ENCODE measurements around the gene UBP1. TPM values are rescaled to one million over a fixed set of nuclear protein-coding genes. Genes with fewer than 3 reads are reported as not detected.

UBP1 gene
- total RNA-seq, 6 donors from 2014 or later: 60.2 to 81.4 (median 65.8) TPM

GRCh38 chr3:33392144-33392543, 48.1 kb downstream of the UBP1 start:
- H3K27ac ChIP-seq: no peak overlapping the region
- H3K4me3 ChIP-seq: no peak overlapping the region
- 92 to 95% methylated on average over 4 of the region's 4 CpGs for WGBS, 2 donors
- H3K36me3 ChIP-seq: peaks cover 20 to 94% (median 61%) of the 10 kb centered on the region in 4 donors
- no peaks in the 10 kb centered on the region for H3K9me3 ChIP-seq
- H3K27me3 ChIP-seq: no peaks in the 10 kb centered on the region
- ATAC-seq (ENCODE audit: low FRiP score in 2 of 2) (no peak), DNase-seq (no peak)
- TF ChIP-seq EP300 (IDR thresholded peaks at IDR 0.05): no peak
- no peak for TF ChIP-seq POLR2AphosphoS5 (IDR thresholded peaks at IDR 0.05)
- H3K4me1 ChIP-seq: no peaks in the 10 kb centered on the region

- H3K36me3 ChIP-seq: peaks cover 17 to 94% (median 63%) of the 10 kb centered on the region in 4 donors
These were observed 48.8 kb downstream of the UBP1 start for GRCh38 chr3:33391255-33391995.

GRCh38 chr3:33389908-33390307, 50.3 kb downstream of the UBP1 start:
- no peak for ATAC-seq (ENCODE audit: low FRiP score in 2 of 2)
- no peaks in the 10 kb centered on the region for H3K4me1 ChIP-seq
- TF ChIP-seq EP300 (IDR thresholded peaks at IDR 0.05): no peak
- TF ChIP-seq CTCF (IDR thresholded peaks at IDR 0.05): no peak
- no peak for TF ChIP-seq POLR2AphosphoS5 (IDR thresholded peaks at IDR 0.05)
- no peak for TF ChIP-seq POLR2A (IDR thresholded peaks at IDR 0.05)
- no peak overlapping the region for H3K4me3 ChIP-seq
- no peaks in the 10 kb centered on the region for H3K27me3 ChIP-seq
- H3K27ac ChIP-seq: no peak overlapping the region
- 90 to 95% methylated on average over 4 of the region's 4 CpGs for WGBS, 2 donors
- H3K9me3 ChIP-seq: no peaks in the 10 kb centered on the region
- H3K36me3 ChIP-seq: peaks cover 17 to 92% (median 63%) of the 10 kb centered on the region in 4 donors
- DNase-seq: no peak

More at GRCh38 chr3:33391255-33391995, 48.8 kb downstream of the UBP1 start:
- H3K4me1 ChIP-seq: no peaks in the 10 kb centered on the region
- no peak for DNase-seq
- ATAC-seq (ENCODE audit: low FRiP score in 2 of 2): no peak
- no peak overlapping the region for H3K27ac ChIP-seq
- TF ChIP-seq EP300 (IDR thresholded peaks at IDR 0.05): no peak
- no peak for TF ChIP-seq POLR2A (IDR thresholded peaks at IDR 0.05)
- TF ChIP-seq CTCF (IDR thresholded peaks at IDR 0.05): no peak
- no peak for TF ChIP-seq POLR2AphosphoS5 (IDR thresholded peaks at IDR 0.05)
- no peaks in the 10 kb centered on the region for H3K9me3 ChIP-seq
- 86 to 90% methylated on average over 8 of the region's 8 CpGs for WGBS, 2 donors
- no peak overlapping the region for H3K4me3 ChIP-seq
- H3K27me3 ChIP-seq: no peaks in the 10 kb centered on the region

- no peak for TF ChIP-seq POLR2AphosphoS5 (IDR thresholded peaks at IDR 0.05)
- no peak for TF ChIP-seq POLR2A (IDR thresholded peaks at IDR 0.05)
- TF ChIP-seq CTCF (IDR thresholded peaks at IDR 0.05): no peak
- TF ChIP-seq EP300 (IDR thresholded peaks at IDR 0.05): no peak
- no peak for ATAC-seq (ENCODE audit: low FRiP score in 2 of 2)
These were observed 51.7 kb downstream of the UBP1 start for GRCh38 chr3:33388374-33389100.

GRCh38 chr3:33386631-33387030, 53.6 kb downstream of the UBP1 start:
- no peaks in the 10 kb centered on the region for H3K27me3 ChIP-seq
- no peak overlapping the region for H3K4me3 ChIP-seq
- H3K9me3 ChIP-seq: no peaks in the 10 kb centered on the region
- no peak overlapping the region for H3K27ac ChIP-seq
- DNase-seq (no peak), ATAC-seq (ENCODE audit: low FRiP score in 2 of 2) (no peak)
- WGBS, 2 donors: 78 to 91% methylated on average over 1 of the region's 1 CpG
- no peaks in the 10 kb centered on the region for H3K4me1 ChIP-seq
- no peak for TF ChIP-seq CTCF (IDR thresholded peaks at IDR 0.05)
- no peak for TF ChIP-seq POLR2A (IDR thresholded peaks at IDR 0.05)
- no peak for TF ChIP-seq POLR2AphosphoS5 (IDR thresholded peaks at IDR 0.05)
- no peak for TF ChIP-seq EP300 (IDR thresholded peaks at IDR 0.05)
- H3K36me3 ChIP-seq: peaks cover 12 to 67% (median 47%) of the 10 kb centered on the region in 4 donors

More at GRCh38 chr3:33388374-33389100, 51.7 kb downstream of the UBP1 start:
- no peaks in the 10 kb centered on the region for H3K9me3 ChIP-seq
- H3K27me3 ChIP-seq: no peaks in the 10 kb centered on the region
- DNase-seq: no peak
- no peak overlapping the region for H3K4me3 ChIP-seq
- peaks cover 20 to 85% (median 63%) of the 10 kb centered on the region in 4 donors for H3K36me3 ChIP-seq
- 89 to 92% methylated on average over 7 of the region's 7 CpGs for WGBS, 2 donors
- H3K4me1 ChIP-seq: no peaks in the 10 kb centered on the region
- H3K27ac ChIP-seq: no peak overlapping the region

All from upper lobe of left lung (tissue), 6 donors.